ENCODE measurements around the gene BRCA2. TPM values are rescaled to one million over a fixed set of nuclear protein-coding genes. Genes with fewer than 3 reads are reported as not detected.

BRCA2 gene
- total and polyA plus RNA-seq, 9 of the 15 experiments (the other 6 are each of a cell fraction or from before 2014, with no cell fraction given) = 4.1 to 17.3 (median 5.8) TPM

GRCh38 chr13:32340914-32341313 lies 25.6 kb downstream of the BRCA2 start:
- Histone ChIP-seq H3K79me2 (ENCODE audit: control insufficient read depth, insufficient read depth, low read length) (no peaks in the 10 kb centered on the region), H3K4me2 (ENCODE audit: insufficient read depth, low read length) (no peak overlapping the region), H3K9ac (ENCODE audit: insufficient read depth in 1 of 2, low read depth in 2 of 2, low read length in 2 of 2) (no peak overlapping the region), H3K4me1 (replicated peaks in 1 of 2; ENCODE audit: control insufficient read depth in 2 of 2, insufficient read depth in 2 of 2, low read length in 2 of 2) (no peaks in the 10 kb centered on the region), H3K9me1 (ENCODE audit: control insufficient read depth, insufficient read depth, low read length) (no peaks in the 10 kb centered on the region), H3K36me3 (ENCODE audit: control insufficient read depth, insufficient read depth, low read length) (peaks cover 14% of the 10 kb centered on the region; the same call in 1 of the 3 replicates), H3K27ac (ENCODE audit: extremely low read depth, low read depth, low read length) (no peak overlapping the region), H3K4me3 (no peak overlapping the region), H4K20me1 (replicated peaks; ENCODE audit: control insufficient read depth, insufficient read depth, low read length) (no peaks in the 10 kb centered on the region), H3K27me3 (ENCODE audit: control insufficient read depth in 2 of 2, insufficient read depth in 2 of 2, low read length in 2 of 2) (no peaks in the 10 kb centered on the region), H2AFZ (ENCODE audit: low read depth, low read length) (no peak overlapping the region), H3K9me3 (replicated peaks; ENCODE audit: control insufficient read depth, insufficient read depth, low read depth, low read length) (peaks cover 2% of the 10 kb centered on the region)
- BruUV-seq (replicated peaks) = no TSS peak
- ChIA-PET CTCF (ENCODE audit: low intra/inter-chr PET ratio) (no interaction called here), POLR2A (no interaction called here)
- WGBS (ENCODE audit: insufficient coverage, low coverage, missing lambda C conversion rate) = 82% methylated on average over 3 of the region's 3 CpGs
- in situ Hi-C loops (cut with MboI) (no loop called here), intact Hi-C loops (cut with micrococcal nuclease) (no loop called here)
- ATAC-seq = no peak
- FAIRE-seq = no peak
- DNase-seq (ENCODE audit: extremely low read depth in 1 of 4, low spot score in 3 of 4) = no peak
- 0 out of 2 replicates have a peak, but pooled peaks have one; percentile 25 for TF ChIP-seq ZNF316 (IDR thresholded peaks at IDR 0.05)
- TF ChIP-seq MAFG (tag; conservative IDR thresholded peaks at IDR 0.05) = 0 out of 2 replicates have a peak, but pooled peaks have one; percentile 25
- peak; percentile 21; the same call in 1 of the 2 replicates for TF ChIP-seq C11orf30 (IDR thresholded peaks at IDR 0.05; ENCODE audit: low read depth)
- TF ChIP-seq NFE2 (IDR thresholded peaks at IDR 0.05; ENCODE audit: low read depth) = peak; percentile 25; the same call in 1 of the 2 replicates
- TF ChIP-seq CLOCK (CRISPR knock-in tag; IDR thresholded peaks at IDR 0.05; ENCODE audit: borderline replicate concordance) = no peak
- 0 out of 2 replicates have a peak, but pooled peaks have one; percentile 36 for TF ChIP-seq SPI1 (IDR thresholded peaks at IDR 0.05; ENCODE audit: borderline replicate concordance, low read depth, low read length)
- no peak for TF ChIP-seq OTX1 (CRISPR knock-in tag; IDR thresholded peaks at IDR 0.05)
